ENCODE measurements around the gene HOXB8.

Gene HOXB8

GRCh38 chr17:48569240-48569582, 45.9 kb downstream of the HOXB8 start:
- Histone ChIP-seq H3K27ac (no peak overlapping the region), H3K4me2 (no peak overlapping the region), H3K4me3 (no peak overlapping the region), H3K9ac (no peak overlapping the region), H3K36me3 (no peaks in the 10 kb centered on the region), H3K4me1 (no peaks in the 10 kb centered on the region), H3K9me3 (no peaks in the 10 kb centered on the region), H4K20me1 (peaks cover 96% of the 10 kb centered on the region), H3K27me3 (peaks cover 99% of the 10 kb centered on the region)
- TF ChIP-seq Cebpa-rat (IDR thresholded peaks at IDR 0.05), result no peak

- Histone ChIP-seq H3K4me1 (no peaks in the 10 kb centered on the region), H3K4me3 (no peak overlapping the region), H3K36me3 (no peaks in the 10 kb centered on the region), H3K27me3 (peaks cover 99% of the 10 kb centered on the region), H3K4me2 (no peak overlapping the region), H3K27ac (no peak overlapping the region), H3K9ac (no peak overlapping the region), H4K20me1 (peaks cover 91% of the 10 kb centered on the region), H3K9me3 (no peaks in the 10 kb centered on the region)
- TF ChIP-seq Cebpa-rat (IDR thresholded peaks at IDR 0.05), result no peak
Measured at GRCh38 chr17:48568499-48569239, 46.4 kb downstream of the HOXB8 start.

GRCh38 chr17:48567646-48568354, 47.3 kb downstream of the HOXB8 start:
- no peak overlapping the region for H3K4me2 ChIP-seq
- H3K4me3 ChIP-seq, result no peak overlapping the region
- peaks cover 99% of the 10 kb centered on the region for H3K27me3 ChIP-seq
- H3K4me1 ChIP-seq, result no peaks in the 10 kb centered on the region
- no peaks in the 10 kb centered on the region for H3K9me3 ChIP-seq
- peaks cover 91% of the 10 kb centered on the region for H4K20me1 ChIP-seq
- no peak for TF ChIP-seq Cebpa-rat (IDR thresholded peaks at IDR 0.05)
- H3K9ac ChIP-seq, result no peak overlapping the region
- no peak overlapping the region for H3K27ac ChIP-seq
- no peaks in the 10 kb centered on the region for H3K36me3 ChIP-seq

DNA sequence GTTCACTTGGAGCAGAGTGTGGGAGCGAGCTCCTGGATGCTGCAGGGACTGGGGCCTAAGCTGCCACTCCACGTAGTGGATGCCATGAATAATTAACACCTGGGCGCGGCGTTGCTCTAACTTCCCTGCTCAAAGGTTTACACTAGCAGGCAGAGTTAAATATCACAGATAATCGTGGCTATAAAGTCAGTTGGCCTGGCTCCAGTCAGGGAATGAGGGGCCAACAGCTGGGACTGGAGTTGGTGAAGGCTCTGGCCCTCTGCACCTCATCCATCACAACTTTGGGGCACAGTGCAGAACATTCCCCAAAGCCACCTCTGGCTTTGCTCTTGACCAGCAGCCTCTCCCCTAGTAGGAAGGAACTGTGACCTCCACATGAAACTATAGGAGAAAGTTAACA, 47.9 kb downstream of the HOXB8 start:
- Histone ChIP-seq H3K4me3 (no peak overlapping the region), H4K20me1 (peaks cover 88% of the 10 kb centered on the region), H3K9ac (no peak overlapping the region), H3K4me1 (no peaks in the 10 kb centered on the region), H3K27me3 (peaks cover 99% of the 10 kb centered on the region), H3K4me2 (no peak overlapping the region), H3K36me3 (no peaks in the 10 kb centered on the region), H3K9me3 (no peaks in the 10 kb centered on the region), H3K27ac (no peak overlapping the region)
- TF ChIP-seq Cebpa-rat (IDR thresholded peaks at IDR 0.05), result no peak

DNA sequence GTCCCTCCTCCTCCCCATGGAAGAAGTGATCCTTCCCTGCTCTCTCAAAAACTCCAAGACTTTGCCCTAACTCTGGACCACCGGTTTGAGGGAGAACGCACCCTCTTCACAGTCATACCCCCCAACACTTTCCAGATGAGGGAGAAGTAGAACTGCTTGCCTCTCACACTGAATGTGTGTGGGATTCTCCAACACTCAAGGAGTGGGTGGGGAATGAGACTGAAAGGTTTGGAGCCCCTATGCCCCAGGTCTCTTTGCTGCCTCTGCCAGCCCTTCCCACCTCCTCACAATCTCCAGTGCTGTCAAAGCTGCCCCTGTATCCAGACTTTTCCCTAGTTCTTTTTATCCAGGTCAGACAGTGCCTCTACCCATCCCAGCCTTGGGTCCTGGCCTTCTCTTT, 48.4 kb downstream of the HOXB8 start:
- TF ChIP-seq Cebpa-rat (IDR thresholded peaks at IDR 0.05), result no peak
- no peaks in the 10 kb centered on the region for H3K9me3 ChIP-seq
- H3K27me3 ChIP-seq, result peaks cover 99% of the 10 kb centered on the region
- no peak overlapping the region for H3K4me3 ChIP-seq
- peaks cover 83% of the 10 kb centered on the region for H4K20me1 ChIP-seq
- H3K27ac ChIP-seq, result no peak overlapping the region
- no peaks in the 10 kb centered on the region for H3K4me1 ChIP-seq
- H3K36me3 ChIP-seq, result no peaks in the 10 kb centered on the region
- H3K9ac ChIP-seq, result no peak overlapping the region
- no peak overlapping the region for H3K4me2 ChIP-seq

DNA sequence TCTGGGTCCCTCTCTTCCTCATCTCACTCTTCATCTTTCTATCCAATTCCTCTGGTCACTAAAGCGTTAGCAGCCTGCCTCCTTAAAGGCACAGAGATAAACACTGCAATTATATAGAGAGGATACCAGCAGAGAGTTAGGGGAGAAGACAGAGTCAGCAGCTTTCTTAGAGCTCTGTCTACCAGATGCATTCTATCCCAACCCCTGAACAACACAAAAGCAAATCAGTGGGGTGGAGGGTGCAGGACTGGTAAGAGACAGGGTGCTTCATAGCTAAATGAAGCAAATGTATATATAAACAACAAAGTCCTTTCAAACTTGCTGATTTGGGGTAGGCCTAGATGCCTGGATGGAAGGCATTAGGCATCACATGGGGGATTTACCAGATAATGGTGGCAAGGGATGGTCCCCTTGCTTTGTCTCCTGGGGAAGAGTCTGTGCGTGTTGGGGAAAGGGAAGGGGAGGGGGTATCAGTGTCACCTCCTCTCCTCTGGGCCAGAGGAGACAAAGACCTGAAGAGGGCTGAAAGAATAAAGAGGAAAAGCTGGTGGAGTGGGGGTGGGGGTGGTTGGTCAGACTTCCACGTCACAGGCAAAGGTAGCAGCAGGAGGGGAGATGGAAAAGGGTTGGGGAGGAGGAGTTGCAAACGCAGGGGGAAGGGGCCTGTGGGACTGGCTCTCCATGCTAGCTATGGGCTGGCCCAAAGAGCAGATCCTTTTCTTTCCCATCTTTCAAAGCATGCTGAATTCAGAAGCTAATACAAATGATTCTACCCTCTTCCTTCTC, 49.0 kb downstream of the HOXB8 start:
- no peak for TF ChIP-seq Cebpa-rat (IDR thresholded peaks at IDR 0.05)
- Histone ChIP-seq H3K9ac (no peak overlapping the region), H3K4me1 (no peaks in the 10 kb centered on the region), H3K36me3 (no peaks in the 10 kb centered on the region), H3K27me3 (peaks cover 99% of the 10 kb centered on the region), H3K27ac (no peak overlapping the region), H4K20me1 (peaks cover 77% of the 10 kb centered on the region), H3K4me2 (no peak overlapping the region), H3K9me3 (no peaks in the 10 kb centered on the region), H3K4me3 (no peak overlapping the region)

- Histone ChIP-seq H3K4me1 (no peaks in the 10 kb centered on the region), H3K36me3 (no peaks in the 10 kb centered on the region), H3K9me3 (no peaks in the 10 kb centered on the region), H3K27ac (no peak overlapping the region), H3K9ac (no peak overlapping the region), H4K20me1 (peaks cover 74% of the 10 kb centered on the region), H3K4me3 (no peak overlapping the region), H3K27me3 (peaks cover 99% of the 10 kb centered on the region), H3K4me2 (no peak overlapping the region)
- no peak for TF ChIP-seq Cebpa-rat (IDR thresholded peaks at IDR 0.05)
Measured at GRCh38 chr17:48565022-48565554, 50.0 kb downstream of the HOXB8 start.

DNA sequence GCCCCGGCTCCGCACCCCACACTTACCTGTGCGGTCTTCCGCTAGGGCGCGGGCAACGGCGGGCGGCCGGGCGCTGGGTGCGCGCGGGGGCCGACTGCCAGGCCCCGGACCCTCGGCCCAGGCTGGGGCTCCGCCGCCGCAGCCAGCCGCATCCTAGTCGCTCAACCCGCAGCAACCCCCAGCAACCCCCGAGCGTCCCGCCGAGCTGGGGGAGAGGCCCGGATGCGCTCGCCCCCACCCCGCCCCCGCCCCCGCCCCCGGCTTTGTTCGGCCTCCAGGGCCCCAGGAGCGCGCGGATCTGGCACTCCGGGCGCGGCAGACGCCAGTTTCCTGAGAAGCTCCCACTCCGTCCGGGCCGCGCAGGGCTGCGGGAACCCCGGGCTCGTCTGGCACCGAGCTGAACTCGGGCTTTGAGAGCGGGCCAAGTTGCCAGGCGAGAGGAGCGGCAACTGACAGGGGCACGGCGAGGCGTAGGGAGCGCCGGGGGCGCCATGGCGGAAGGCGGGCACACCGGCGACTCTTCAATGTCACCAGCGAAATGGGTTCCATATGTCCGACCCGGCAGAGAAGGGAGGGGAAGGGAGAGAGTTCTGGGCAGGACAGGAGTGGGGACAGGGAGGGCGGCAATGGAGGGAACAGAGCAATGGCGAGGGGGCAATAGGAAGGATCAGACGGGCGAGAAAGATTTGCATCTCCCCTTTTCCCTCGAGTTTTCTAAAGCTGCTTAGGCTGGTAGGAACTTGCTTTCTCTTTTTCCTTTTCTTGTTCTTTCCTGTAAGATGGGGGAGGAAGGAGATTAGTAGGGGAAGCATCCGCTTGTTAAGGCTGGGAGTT, 50.7 kb downstream of the HOXB8 start:
- H3K4me3 ChIP-seq, result no peak overlapping the region
- H4K20me1 ChIP-seq, result peaks cover 75% of the 10 kb centered on the region; the same call in 1 of the 2 replicates
- no peak for TF ChIP-seq Cebpa-rat (IDR thresholded peaks at IDR 0.05)
- no peaks in the 10 kb centered on the region for H3K36me3 ChIP-seq
- H3K27ac ChIP-seq, result no peak overlapping the region
- H3K4me1 ChIP-seq, result no peaks in the 10 kb centered on the region
- H3K9me3 ChIP-seq, result no peaks in the 10 kb centered on the region
- H3K27me3 ChIP-seq, result peaks cover 99% of the 10 kb centered on the region
- H3K4me2 ChIP-seq, result no peak overlapping the region
- no peak overlapping the region for H3K9ac ChIP-seq

GRCh38 chr17:48563867-48564187, 51.3 kb downstream of the HOXB8 start:
- Histone ChIP-seq H3K4me3 (no peak overlapping the region), H3K36me3 (no peaks in the 10 kb centered on the region), H3K27me3 (peaks cover 99% of the 10 kb centered on the region), H3K27ac (no peak overlapping the region), H3K9me3 (no peaks in the 10 kb centered on the region), H3K4me2 (no peak overlapping the region), H3K9ac (no peak overlapping the region), H4K20me1 (peaks cover 76% of the 10 kb centered on the region; the same call in 1 of the 2 replicates), H3K4me1 (no peaks in the 10 kb centered on the region)
- no peak for TF ChIP-seq Cebpa-rat (IDR thresholded peaks at IDR 0.05)

Measured in BLaER1 (cell line).